Colonic mucosa (tissue), 4 donors: ENCODE results near the gene ZBTB8A. TPM values are rescaled to one million over a fixed set of nuclear protein-coding genes. Genes with fewer than 3 reads are reported as not detected.

Source experiments
- DNase-seq: peaks from one replicate; pipeline ENCODE4 v3.0.0-alpha.2; 2020
- H3K27ac ChIP-seq: fragments of 200-600 bp; one replicate; pipeline ENCODE4 v1.8.0; 2021
- H3K27me3 ChIP-seq: fragments of 200-600 bp; one replicate; pipeline ENCODE4 v1.8.0; 2021
- H3K36me3 ChIP-seq: fragments of 200-600 bp; one replicate; pipeline ENCODE4 v1.8.0; 2021
- H3K4me1 ChIP-seq: fragments of 200-600 bp; one replicate; pipeline ENCODE4 v1.8.0; 2021; ENCODE audit warnings: mild to moderate bottlenecking
- H3K4me3 ChIP-seq: fragments of 200-600 bp; one replicate; pipeline ENCODE4 v1.8.0; 2021
- H3K9ac ChIP-seq, 2 donors: one replicate each; pipeline ENCODE4 v1.7.0; 2013; ENCODE audit warnings: control low read depth in 2 of 2, low read depth in 2 of 2, low read length in 2 of 2
- H3K9me3 ChIP-seq: fragments of 200-600 bp; one replicate; pipeline ENCODE4 v1.8.0; 2021
- intact Hi-C: fragments of 100-400 bp; cut with DNase I; formaldehyde crosslinking; loops from one replicate; pipeline ENCODE4 v1.14.1; 2022
- total RNA-seq, 2 donors: library from RNA; stranded (reverse); fragmentation: NEBNext Ultra II Directional in 1 of 2; extraction: Animal tissue kit (Norgen Biotek cat#: 25700) in 1 of 2; gene quantifications; one replicate each; pipeline ENCODE4 v1.2.1, GENCODE V29; 2021
- TF ChIP-seq, protein P1 (sequence below): fragments of 200-600 bp; IDR thresholded peaks from one replicate; pipeline ENCODE4 v1.8.0; 2022; ENCODE audit warnings: antibody characterized with exemption, mild to moderate bottlenecking
- donor health status: healthy.
- donor health status: DM: no; HTN: no; CAD: no.
- donor health status: DM: no; HTN: no; CAD: no.

The ZBTB8A gene
- 1 to 10 TPM; 6.5 to 7.1 TPM for total RNA-seq

DNA sequence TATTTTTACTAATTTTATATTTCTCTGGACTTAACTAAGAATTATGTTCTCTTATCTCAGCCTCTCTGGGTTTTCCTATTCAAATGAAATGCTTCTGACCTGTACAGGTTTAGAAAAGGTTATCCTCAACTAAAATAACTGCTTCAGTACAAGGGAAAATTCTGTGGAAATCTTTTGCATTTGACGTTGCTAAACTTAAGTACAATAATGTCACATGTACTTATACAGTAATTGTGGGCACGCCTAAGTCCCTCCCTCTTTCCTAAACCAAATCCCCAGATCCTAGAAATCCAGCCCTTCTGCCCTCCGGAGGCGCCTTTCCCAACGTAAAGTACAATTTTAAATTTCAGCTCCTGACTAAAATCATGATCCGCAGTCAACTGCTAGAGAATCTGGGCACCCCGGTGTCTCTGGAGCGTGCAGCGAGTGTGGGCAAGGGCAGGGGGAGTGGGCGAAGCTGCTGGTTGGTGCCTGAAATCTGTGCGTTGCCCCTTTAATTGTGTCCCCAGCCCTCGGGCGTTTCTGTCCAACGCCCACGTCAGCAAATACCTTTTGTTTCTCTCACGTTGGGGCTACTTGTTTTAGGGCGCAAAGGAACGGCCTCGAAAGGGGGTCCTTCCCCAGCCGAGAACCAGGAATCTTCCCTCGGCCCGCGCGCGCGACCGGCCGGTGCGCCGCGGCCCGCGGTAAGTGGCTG lies at the start of gene ZBTB8A:
TSS of gene ZBTB8A (plus strand) at position 541 of the 697 bp plus-strand sequence. CDS start 53,505 bp downstream, outside the sequence.
- Histone ChIP-seq H3K9me3 (no peaks in the 10 kb centered on the region), H3K27ac (peak within 1 kb of the TSS; percentile 54), H3K27me3 (no peaks in the 10 kb centered on the region), H3K9ac (peak within 1 kb of the TSS; percentile 78), H3K36me3 (no peaks in the 10 kb centered on the region), H3K4me3 (peak within 1 kb of the TSS; percentile 51), H3K4me1 (peaks cover 5% of the 10 kb centered on the region)
- intact Hi-C loops, result no loop called here
- TF ChIP-seq, protein P1, sequence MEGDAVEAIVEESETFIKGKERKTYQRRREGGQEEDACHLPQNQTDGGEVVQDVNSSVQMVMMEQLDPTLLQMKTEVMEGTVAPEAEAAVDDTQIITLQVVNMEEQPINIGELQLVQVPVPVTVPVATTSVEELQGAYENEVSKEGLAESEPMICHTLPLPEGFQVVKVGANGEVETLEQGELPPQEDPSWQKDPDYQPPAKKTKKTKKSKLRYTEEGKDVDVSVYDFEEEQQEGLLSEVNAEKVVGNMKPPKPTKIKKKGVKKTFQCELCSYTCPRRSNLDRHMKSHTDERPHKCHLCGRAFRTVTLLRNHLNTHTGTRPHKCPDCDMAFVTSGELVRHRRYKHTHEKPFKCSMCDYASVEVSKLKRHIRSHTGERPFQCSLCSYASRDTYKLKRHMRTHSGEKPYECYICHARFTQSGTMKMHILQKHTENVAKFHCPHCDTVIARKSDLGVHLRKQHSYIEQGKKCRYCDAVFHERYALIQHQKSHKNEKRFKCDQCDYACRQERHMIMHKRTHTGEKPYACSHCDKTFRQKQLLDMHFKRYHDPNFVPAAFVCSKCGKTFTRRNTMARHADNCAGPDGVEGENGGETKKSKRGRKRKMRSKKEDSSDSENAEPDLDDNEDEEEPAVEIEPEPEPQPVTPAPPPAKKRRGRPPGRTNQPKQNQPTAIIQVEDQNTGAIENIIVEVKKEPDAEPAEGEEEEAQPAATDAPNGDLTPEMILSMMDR, result no peak
- DNase-seq, result peak; percentile 54

DNA sequence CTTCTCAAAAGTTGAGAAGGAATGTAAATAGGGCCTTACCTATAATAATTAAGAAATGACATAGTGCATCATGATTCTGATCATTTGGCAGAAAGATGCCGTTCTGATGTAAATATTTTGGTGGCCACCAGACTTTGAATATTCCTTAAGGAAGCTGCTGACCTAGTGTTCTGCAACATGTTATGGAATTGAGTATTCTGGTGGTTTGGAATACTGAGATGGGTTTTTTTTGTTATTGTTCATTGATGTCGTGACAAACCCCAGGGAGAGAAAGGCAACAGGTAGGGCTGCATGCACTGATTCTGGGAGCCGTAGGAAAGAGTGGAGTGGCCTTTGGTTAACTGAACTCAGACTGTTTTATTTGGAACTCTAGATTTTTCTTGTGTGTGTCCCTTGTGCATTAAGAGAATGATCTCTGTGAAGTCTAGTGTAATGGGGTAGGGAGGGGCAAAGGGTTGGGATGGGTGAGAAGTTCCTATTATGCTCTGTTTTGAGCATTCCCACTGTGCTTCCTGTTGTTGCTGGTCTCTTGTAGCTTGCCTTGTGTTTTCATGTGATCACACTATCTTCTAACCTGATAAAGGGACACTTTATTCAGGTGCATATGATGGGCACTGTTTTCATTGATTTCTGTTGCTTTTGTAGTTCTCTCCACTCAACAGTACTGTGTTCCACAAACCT lies 49.3 kb upstream of the ZBTB8A start:
- Histone ChIP-seq H3K36me3 (no peaks in the 10 kb centered on the region), H3K9ac (no peak overlapping the region), H3K27me3 (no peaks in the 10 kb centered on the region), H3K4me1 (no peaks in the 10 kb centered on the region), H3K4me3 (no peak overlapping the region), H3K27ac (no peak overlapping the region), H3K9me3 (no peaks in the 10 kb centered on the region)
- TF ChIP-seq, protein P1, result no peak
- DNase-seq, result no peak
- intact Hi-C loops, result no loop called here

DNA sequence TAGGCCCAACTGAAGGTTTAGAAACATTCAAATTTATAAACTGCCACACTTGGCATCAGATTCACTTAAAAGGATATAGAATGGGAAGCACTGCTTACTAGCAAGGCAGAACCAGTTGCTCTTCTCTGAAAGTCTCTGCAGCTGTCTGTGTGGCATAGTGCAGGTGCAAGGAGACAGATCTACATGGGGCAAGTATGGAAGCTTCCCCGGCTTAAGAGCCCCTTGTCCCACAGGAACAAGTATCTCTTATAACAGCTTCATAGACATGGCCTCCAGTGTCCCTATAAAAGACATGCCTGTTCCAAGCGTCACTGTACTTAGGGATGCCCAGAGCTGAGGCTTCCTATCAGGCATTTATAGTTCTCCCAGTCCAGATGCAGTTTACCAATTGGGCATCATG lies 47.8 kb upstream of the ZBTB8A start:
- Histone ChIP-seq H3K4me3 (no peak overlapping the region), H3K4me1 (no peaks in the 10 kb centered on the region), H3K27me3 (no peaks in the 10 kb centered on the region), H3K9ac (no peak overlapping the region), H3K36me3 (no peaks in the 10 kb centered on the region), H3K9me3 (no peaks in the 10 kb centered on the region), H3K27ac (no peak overlapping the region)
- intact Hi-C loops, result no loop called here
- DNase-seq, result no peak
- TF ChIP-seq, protein P1, result no peak

DNA sequence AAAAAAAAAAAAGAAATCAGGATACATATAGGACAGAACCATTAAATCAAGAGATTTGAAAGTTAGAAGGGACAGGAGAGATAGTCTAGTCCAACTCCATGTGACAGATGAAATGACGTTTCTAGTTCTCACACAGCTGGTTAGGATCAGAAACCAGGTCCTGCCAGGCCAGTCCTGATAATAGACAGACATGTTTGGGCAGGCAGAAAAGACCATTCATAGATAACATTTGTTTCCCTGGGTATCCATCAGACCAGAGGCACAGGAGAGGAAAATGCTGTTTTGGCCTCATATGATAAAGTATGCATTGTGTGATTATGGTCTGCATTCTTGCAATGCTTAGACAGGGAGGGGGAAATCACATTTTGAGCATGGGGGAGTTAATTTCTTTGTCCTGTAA lies 45.0 kb upstream of the ZBTB8A start:
- no peaks in the 10 kb centered on the region for H3K27me3 ChIP-seq
- no peak overlapping the region for H3K27ac ChIP-seq
- TF ChIP-seq, protein P1, result no peak
- H3K36me3 ChIP-seq, result no peaks in the 10 kb centered on the region
- no peak overlapping the region for H3K4me3 ChIP-seq
- intact Hi-C loops, result no loop called here
- H3K4me1 ChIP-seq, result no peaks in the 10 kb centered on the region
- H3K9me3 ChIP-seq, result no peaks in the 10 kb centered on the region
- DNase-seq, result no peak
- H3K9ac ChIP-seq, result no peak overlapping the region

DNA sequence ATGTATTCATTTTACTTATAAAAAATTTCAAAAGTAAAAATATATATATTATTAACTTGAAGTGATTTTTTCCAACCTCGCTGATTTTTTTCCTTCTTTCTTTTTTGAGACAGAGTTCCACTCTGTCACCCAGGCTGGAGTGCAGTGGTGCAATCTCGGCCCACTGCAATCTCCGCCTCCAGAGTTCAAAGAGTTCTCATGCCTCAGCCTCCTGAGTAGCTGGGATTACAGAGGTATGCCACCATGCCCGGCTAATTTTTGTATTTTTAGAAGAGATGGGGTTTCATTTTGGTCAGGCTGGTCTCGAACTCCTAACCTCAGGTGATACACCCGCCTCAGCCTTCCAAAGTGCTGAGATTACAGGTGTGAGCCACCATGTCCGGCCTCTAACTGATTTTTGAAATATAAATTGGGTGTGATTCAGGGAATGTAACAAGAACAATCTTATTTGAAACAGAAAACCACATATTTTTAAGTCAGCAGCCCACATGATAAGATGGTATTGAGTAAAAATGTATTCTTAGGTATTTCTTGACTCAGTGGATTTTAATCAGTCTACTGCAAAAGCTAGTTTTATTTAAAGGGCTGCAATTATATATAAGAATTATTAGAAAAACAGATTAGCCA lies 44.4 kb upstream of the ZBTB8A start:
- Histone ChIP-seq H3K4me3 (no peak overlapping the region), H3K9me3 (no peaks in the 10 kb centered on the region), H3K9ac (no peak overlapping the region), H3K4me1 (no peaks in the 10 kb centered on the region), H3K27ac (no peak overlapping the region), H3K36me3 (no peaks in the 10 kb centered on the region), H3K27me3 (no peaks in the 10 kb centered on the region)
- TF ChIP-seq, protein P1, result no peak
- no peak for DNase-seq
- intact Hi-C loops, result no loop called here
